NCI-H526 (cell line): ENCODE data around the gene GPC6.
"Not testable (repeated sequence)": the region's sequence is repeated elsewhere in the genome, so short reads cannot be mapped to it uniquely, and the experiment has no call there.

Experiments
- DNase-seq, 2 experiments: peaks; one replicate each; lab custom pipeline; 2025; lab: John Stamatoyannopoulos, UW

Gene GPC6

GRCh38 chr13:94298346-94298745, 1071.7 kb downstream of the GPC6 start:
- peak in 1 of 2 experiments; percentile 10 for DNase-seq

GRCh38 chr13:94300401-94300800, 1073.8 kb downstream of the GPC6 start:
- DNase-seq, result no peak

GRCh38 chr13:94301487-94301886, 1074.9 kb downstream of the GPC6 start:
- DNase-seq, result no peak

GRCh38 chr13:94302847-94303565, 1076.4 kb downstream of the GPC6 start:
- DNase-seq, result not testable (repeated sequence)

GRCh38 chr13:94303644-94304174, 1077.1 kb downstream of the GPC6 start:
- DNase-seq, result no peak

- DNase-seq, result no peak
Measured at GRCh38 chr13:94305033-94305432, 1078.4 kb downstream of the GPC6 start.

GRCh38 chr13:94305463-94305862, 1078.9 kb downstream of the GPC6 start:
- no peak for DNase-seq

- no peak for DNase-seq
Measured at GRCh38 chr13:94305934-94306333, 1079.3 kb downstream of the GPC6 start.

- no peak for DNase-seq
Measured at GRCh38 chr13:94308832-94309231, 1082.2 kb downstream of the GPC6 start.

GRCh38 chr13:94309576-94309975, 1083.0 kb downstream of the GPC6 start:
- no peak for DNase-seq

- no peak for DNase-seq
Measured at GRCh38 chr13:94309997-94310855, 1083.6 kb downstream of the GPC6 start.

GRCh38 chr13:94311893-94312292, 1085.3 kb downstream of the GPC6 start:
- DNase-seq, result no peak

- no peak for DNase-seq
Measured at GRCh38 chr13:94312511-94313216, 1086.1 kb downstream of the GPC6 start.

GRCh38 chr13:94313321-94313910, 1086.8 kb downstream of the GPC6 start:
- DNase-seq, result no peak

GRCh38 chr13:94313926-94314325, 1087.3 kb downstream of the GPC6 start:
- no peak for DNase-seq

GRCh38 chr13:94315188-94315587, 1088.6 kb downstream of the GPC6 start:
- no peak for DNase-seq

- DNase-seq, result peak in 1 of 2 experiments; percentile 14
Measured at GRCh38 chr13:94317063-94317491, 1090.5 kb downstream of the GPC6 start.

- DNase-seq, result no peak
Measured at GRCh38 chr13:94318418-94318817, 1091.8 kb downstream of the GPC6 start.

- DNase-seq, result no peak
Measured at GRCh38 chr13:94319501-94319900, 1092.9 kb downstream of the GPC6 start.

- no peak for DNase-seq
Measured at GRCh38 chr13:94322925-94323763, 1096.5 kb downstream of the GPC6 start.
